Skin of body (tissue), 2 donors: ENCODE measurements around the gene NXNL1. TPM values are rescaled to one million over a fixed set of nuclear protein-coding genes. Genes with fewer than 3 reads are reported as not detected.
"Not testable (repeated sequence)": the region's sequence is repeated elsewhere in the genome, so short reads cannot be mapped to it uniquely, and the experiment has no call there.

ENCODE experiments used
- DNase-seq: peaks from one replicate; lab custom pipeline; 2025; lab: John Stamatoyannopoulos, UW
- total RNA-seq: library from RNA; depleted of rRNA; stranded (reverse); fragments of >200 nt; gene quantifications from one replicate; pipeline ENCODE4 v1.2.3, GENCODE V29; 2014

The NXNL1 gene, protein sequence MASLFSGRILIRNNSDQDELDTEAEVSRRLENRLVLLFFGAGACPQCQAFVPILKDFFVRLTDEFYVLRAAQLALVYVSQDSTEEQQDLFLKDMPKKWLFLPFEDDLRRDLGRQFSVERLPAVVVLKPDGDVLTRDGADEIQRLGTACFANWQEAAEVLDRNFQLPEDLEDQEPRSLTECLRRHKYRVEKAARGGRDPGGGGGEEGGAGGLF
- not detected for total RNA-seq

DNA sequence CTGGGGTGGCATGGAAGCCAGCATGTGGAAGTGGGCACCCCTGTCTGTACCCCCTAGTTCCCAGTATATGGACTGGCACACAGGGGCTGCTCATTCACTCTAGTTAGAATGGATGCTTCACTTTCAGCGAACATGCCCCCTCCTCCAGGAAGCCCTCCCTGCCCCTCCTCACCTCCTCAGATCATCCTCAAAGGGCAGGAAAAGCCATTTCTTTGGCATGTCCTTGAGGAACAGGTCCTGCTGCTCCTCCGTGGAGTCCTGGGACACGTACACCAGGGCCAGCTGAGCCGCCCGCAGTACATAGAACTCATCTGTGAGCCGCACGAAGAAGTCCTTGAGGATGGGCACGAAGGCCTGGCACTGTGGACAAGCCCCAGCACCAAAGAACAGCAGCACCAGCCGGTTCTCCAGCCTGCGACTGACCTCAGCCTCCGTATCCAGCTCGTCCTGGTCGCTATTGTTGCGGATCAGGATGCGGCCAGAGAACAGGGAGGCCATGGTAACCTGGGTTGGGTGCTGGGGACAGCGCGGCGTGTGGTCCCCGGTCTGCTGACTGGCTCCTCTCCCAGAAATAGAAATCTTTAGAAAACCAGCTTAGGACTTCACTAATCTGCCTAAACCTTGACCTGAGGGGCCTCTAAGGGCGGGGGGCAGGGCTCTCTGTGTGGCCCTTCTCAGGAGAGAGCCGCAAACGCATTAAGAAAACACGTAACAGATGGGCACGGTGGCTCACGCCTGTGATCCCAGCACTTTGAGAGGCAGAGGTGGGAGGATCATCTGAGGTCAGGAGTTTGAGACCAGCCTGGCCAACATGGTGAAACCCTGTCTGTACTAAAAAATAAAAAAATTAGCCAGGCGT lies at the start of gene NXNL1:
Gene NXNL1, minus strand, starts transcription at position 555 of the 859 bp plus-strand sequence. Its CDS starts 57 bp downstream, at position 498.
- DNase-seq: no peak

DNA sequence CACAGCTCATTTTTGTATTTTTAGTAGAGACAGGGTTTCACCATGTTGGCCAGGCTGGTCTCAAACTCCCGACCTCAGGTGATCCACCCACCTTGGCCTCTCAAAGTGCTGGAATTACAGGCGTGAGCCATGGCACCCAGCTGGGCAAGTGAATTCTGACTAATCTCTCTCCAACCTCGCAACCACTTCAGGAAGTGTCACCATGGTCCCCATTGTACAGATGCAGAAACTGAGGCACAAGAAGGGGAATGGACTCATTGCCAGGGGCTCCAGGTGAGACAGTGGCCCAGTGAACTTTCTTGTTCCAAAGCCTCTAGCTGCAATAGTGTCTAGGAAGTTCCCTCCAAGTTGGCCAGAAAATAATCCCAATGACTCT lies 47.8 kb upstream of the NXNL1 start:
- DNase-seq: not testable (repeated sequence)

GRCh38 chr19:17506745-17507144 lies 46.0 kb upstream of the NXNL1 start:
- DNase-seq: no peak

DNA sequence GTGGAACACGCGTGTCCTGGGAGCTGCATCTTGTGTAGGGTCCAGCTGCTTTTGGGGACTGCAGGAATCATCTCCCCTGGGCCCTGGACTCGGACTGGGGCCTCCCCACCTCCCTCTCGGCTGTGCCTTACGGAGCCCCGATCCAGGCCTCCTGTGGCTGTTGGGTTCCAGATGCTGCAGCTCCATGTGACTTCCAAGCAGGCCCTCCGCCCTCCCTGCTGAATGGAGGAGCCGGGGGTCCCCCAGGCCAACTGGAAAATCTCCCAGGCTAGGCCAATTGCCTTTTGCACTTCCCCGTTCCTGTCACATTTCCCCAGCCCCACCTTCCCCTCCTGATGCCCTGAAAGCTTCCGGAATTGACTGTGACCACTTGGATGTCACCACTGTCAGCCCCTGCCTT lies 44.5 kb upstream of the NXNL1 start:
- no peak for DNase-seq

GRCh38 chr19:17504456-17504855 lies 43.7 kb upstream of the NXNL1 start:
- no peak for DNase-seq

- DNase-seq: no peak
These were observed 43.3 kb upstream of the NXNL1 start for GRCh38 chr19:17504030-17504429.

- no peak for DNase-seq
These were observed 42.5 kb upstream of the NXNL1 start for GRCh38 chr19:17503240-17503639.

DNA sequence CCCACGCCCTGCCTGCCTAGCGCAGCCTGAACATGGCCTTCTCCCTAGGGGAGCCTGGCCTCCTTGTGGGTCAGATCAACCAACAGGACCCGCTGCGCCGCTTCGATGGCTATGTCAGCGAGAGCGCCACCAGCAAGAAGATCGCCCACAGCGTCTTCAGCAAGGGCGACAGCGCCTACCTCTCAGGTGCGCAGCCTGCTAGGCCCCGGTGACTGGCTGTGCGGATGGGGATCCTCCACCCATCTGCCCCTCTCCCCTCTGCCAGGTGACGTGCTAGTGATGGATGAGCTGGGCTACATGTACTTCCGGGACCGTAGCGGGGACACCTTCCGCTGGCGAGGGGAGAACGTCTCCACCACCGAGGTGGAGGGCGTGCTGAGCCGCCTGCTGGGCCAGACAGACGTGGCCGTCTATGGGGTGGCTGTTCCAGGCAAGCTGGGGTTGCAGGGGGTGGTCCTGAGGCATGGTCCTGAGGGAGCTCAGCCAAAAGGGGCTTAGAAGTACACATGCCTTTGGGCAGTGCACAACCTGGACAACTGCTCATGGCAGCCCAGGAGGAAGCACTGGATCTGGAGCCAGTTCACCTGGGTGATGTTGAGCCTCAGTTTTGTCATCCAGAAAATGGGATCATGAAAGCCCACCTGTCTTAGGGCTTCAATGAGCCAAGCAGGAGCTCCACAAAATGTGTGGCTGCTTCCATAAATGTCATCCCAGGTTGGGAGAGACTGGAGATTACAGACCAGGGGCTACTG lies 39.9 kb upstream of the NXNL1 start:
- no peak for DNase-seq

DNA sequence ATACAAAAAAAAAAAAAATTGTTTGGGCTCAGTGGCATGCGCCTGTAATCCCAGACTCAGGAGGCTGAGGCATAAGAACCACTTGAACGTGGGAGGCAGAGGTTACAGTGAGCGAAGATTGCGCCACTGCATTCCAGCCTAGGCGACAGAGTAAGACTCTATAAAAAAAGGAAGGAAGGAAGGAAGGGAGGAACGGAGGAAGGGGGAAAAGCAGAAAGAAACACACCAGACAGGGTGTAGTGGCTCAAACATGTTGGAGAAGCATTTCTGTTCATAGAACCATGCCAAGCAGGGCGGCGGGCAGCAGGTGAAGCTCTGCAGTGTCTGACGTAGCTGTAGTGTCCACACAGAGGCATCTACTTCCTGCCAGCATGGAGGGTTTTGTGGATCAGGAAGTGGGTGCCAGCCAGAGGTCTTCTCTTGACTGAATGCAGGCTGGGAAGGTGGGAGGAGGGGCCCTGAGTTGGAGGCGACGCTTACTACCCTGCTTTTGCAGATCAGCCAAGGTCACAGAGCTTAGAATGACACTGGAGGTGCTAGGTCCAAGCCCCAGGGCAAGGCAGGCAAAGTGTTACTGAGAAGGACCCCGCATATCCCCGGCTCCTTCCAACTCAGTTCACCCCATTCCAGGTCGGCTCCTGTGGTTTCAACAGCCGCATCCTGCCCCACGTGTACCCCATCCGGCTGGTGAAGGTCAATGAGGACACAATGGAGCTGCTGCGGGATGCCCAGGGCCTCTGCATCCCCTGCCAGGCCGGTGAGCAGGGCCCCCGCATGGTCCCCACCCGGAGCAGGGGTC lies 39.1 kb upstream of the NXNL1 start:
- no peak for DNase-seq

DNA sequence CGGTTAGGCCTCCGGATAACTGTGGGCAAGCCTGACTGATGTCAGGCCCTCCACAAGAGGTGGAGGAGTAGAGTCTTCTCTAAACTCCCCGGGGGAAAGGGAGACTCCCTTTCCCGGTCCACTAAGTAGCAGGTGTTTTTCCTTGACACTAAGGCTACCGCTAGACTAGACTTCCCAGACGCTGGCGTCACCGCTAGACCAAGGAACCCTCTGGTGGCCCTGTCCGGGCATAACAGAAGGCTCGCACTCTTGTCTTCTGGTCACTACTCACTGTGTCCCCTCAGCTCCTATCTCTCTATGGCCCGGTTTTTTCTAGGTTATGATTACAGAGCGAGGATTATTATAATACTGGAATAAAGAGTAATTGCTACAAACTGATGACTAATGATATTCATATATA lies 38.3 kb upstream of the NXNL1 start:
- not testable (repeated sequence) for DNase-seq

DNA sequence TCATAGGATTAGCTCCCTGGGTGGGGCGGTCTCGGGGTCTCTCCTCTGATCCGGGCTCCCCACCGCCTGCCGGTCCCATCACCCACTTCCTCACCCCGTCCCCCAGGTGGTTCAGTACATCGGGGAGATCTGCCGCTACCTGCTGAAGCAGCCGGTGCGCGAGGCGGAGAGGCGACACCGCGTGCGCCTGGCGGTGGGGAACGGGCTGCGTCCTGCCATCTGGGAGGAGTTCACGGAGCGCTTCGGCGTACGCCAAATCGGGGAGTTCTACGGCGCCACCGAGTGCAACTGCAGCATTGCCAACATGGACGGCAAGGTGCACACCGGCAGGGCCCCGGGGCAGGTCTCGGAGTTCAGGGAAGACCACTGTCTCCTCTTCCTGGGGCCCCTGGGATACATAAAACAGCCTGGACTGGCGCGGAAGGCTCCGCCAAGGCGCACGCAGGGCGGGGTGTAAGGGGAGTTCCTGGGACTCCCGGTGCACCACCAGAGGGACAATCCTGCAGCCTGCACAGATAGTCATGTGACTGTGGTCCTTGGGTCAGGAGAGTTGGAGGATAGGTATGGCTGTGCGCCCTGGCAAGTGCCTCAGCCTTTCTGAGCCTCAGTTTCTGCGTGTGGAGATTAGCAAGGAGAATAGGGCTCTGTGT lies 36.5 kb upstream of the NXNL1 start:
- DNase-seq: no peak

GRCh38 chr19:17496337-17496997 lies 35.7 kb upstream of the NXNL1 start:
- no peak for DNase-seq

DNA sequence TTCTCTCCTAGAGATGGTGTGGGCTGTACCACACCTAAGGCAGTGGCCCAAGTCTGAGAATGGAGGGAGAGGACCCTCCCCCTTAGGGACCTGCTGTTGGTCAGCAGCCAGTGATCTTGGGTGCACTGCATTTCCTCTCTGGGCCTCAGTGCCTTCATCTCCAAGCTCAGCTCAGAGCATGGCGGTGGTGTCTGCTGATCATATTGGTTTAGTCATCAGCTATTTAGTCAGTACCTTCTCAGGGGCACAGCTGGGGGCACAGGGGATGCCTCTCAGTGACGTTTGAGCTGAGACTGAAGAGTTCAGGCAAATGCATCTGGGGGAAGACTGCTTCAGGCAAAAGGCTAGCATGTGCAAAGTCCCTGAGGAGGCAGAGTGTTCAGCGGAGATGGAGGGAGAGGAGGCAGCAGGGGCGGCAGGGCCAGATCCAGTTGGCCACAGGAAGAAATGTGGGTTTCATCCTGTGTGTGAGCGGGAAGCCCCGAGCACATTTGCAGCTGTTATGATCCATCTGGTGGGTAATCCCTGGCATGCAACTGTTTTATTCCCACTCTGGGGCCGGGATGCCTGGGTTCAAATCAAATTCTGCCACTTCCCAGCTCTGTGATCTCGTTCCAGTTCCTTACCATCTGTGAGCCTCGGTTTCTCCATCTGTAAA lies 35.0 kb upstream of the NXNL1 start:
- DNase-seq: no peak

DNA sequence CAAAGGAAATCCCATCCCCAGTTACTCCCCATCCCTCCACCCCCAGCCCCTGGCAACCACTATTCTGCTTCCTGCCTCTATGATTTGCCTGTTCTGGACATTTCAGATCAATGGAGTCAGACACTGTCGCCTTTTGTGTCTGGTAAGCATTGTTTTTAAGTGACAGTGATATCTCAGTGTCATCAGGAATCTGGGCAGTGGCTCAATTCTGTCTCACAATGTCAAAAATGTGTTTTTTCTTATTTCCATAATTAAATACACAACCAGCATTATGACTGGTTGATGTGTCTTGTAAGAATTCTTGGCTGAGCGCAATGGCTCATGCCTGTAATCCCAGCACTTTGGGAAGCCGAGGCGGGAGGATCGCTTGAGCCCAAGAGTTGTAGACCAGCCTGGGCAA lies 30.6 kb upstream of the NXNL1 start:
- peak; percentile 89 for DNase-seq

- no peak for DNase-seq
These were observed 29.7 kb upstream of the NXNL1 start for GRCh38 chr19:17490411-17490810.

DNA sequence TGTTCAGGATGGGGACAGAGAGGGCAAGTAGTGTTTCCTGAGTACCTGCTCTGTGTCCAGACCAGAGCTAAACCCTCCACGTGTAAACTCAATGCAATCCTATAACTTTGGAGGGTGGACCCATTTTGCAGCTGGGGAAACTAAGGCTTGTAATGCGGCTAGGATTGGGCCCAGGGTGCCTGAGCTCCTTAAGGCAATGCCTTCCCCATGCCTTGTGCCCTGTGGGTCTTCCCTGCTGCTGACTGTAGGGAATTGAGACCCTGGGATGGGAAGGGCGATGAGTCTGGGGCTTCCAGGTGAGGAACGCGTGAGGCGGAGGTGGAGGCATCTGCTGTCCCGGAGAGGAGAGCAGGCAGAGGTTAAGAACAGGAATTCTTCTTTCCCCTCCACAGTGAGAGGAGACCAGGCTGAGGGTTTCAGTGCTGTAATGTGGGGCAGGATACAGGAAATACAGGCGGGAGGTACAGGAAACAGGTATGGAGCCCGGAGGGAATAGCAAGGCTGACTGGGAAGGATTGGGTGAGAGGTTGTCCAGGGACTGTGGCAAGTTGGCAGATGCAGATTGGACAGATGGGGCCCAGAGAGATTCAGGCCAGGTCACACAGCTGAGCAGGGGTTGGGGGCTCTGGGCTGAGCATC lies 28.8 kb upstream of the NXNL1 start:
- DNase-seq: no peak

GRCh38 chr19:17488593-17489391 lies 28.1 kb upstream of the NXNL1 start:
- no peak for DNase-seq
